CD4-positive, alpha-beta memory T cell (primary cell): ENCODE measurements around the gene MIGA1. TPM values are rescaled to one million over a fixed set of nuclear protein-coding genes. Genes with fewer than 3 reads are reported as not detected.
"Not testable (repeated sequence)": the region's sequence is repeated elsewhere in the genome, so short reads cannot be mapped to it uniquely, and the experiment has no call there.

Experiments used
- CTCF ChIA-PET: fragments of 350-600 bp; sonication (Branson Sonifier 250); formaldehyde crosslinking; loops from one replicate; lab custom pipeline; 2021; ENCODE audit warnings: inconsistent platforms; ENCODE audit not compliant: partially characterized antibody; lab: Charles Lee
- POLR2A ChIA-PET: fragments of 350-600 bp; sonication (Branson Sonifier 250); formaldehyde crosslinking; loops from one replicate; lab custom pipeline; 2021; ENCODE audit not compliant: partially characterized antibody; lab: Charles Lee
- DNase-seq, 5 donors: peaks; one replicate each; pipeline versions ENCODE4 v3.0.0 to v3.0.0-alpha.2; 2020 to 2022; ENCODE audit warnings: mixed read lengths in 1 of 5
- H3K27ac ChIP-seq: one replicate; pipeline ENCODE4 v1.7.0; 2013; ENCODE audit warnings: low read depth, low read length
- H3K27me3 ChIP-seq: 2 replicates; pipeline ENCODE4 v1.7.0; 2013; ENCODE audit warnings: mild to moderate bottlenecking, low read length, moderate library complexity; ENCODE audit not compliant: insufficient read depth
- H3K36me3 ChIP-seq: 2 replicates; pipeline ENCODE4 v1.7.0; 2013; ENCODE audit warnings: mild to moderate bottlenecking, low read length, moderate library complexity; ENCODE audit not compliant: insufficient read depth
- H3K4me1 ChIP-seq: 2 replicates; pipeline ENCODE4 v1.7.0; 2013; ENCODE audit warnings: mild to moderate bottlenecking, low read length, moderate library complexity; ENCODE audit not compliant: insufficient read depth
- H3K4me3 ChIP-seq, 2 donors: one replicate each; pipeline ENCODE4 v1.7.0; 2013; ENCODE audit warnings: low read length in 2 of 2, mild to moderate bottlenecking in 1 of 2
- H3K9me3 ChIP-seq, 2 donors: one replicate each; pipeline ENCODE4 v1.7.0; 2013; ENCODE audit warnings: low read length in 2 of 2, control low read depth in 1 of 2; ENCODE audit not compliant: control insufficient read depth in 1 of 2
- H3K27ac Mint-ChIP-seq, 7 donors: one replicate each; pipeline ENCODE4 v1.8.0; 2020 to 2021; ENCODE audit warnings: mixed read lengths in 7 of 7, mild to moderate bottlenecking in 6 of 7, inconsistent platforms in 3 of 7, moderate library complexity in 3 of 7
- H3K27me3 Mint-ChIP-seq, 2 donors: one replicate each; pipeline ENCODE4 v1.8.0; 2020 to 2021; ENCODE audit warnings: mixed read lengths in 2 of 2
- H3K36me3 Mint-ChIP-seq, 2 donors: one replicate each; pipeline ENCODE4 v1.8.0; 2020 to 2021; ENCODE audit warnings: mixed read lengths in 2 of 2, inconsistent platforms in 1 of 2, mild to moderate bottlenecking in 1 of 2
- H3K4me1 Mint-ChIP-seq, 4 donors: one replicate each; pipeline ENCODE4 v1.8.0; 2020 to 2021; ENCODE audit warnings: mixed read lengths in 4 of 4, mild to moderate bottlenecking in 1 of 4
- H3K4me3 Mint-ChIP-seq, 8 donors: one replicate each; pipeline ENCODE4 v1.8.0; 2020 to 2021; ENCODE audit warnings: mixed read lengths in 8 of 8, mild to moderate bottlenecking in 7 of 8, moderate library complexity in 6 of 8, inconsistent platforms in 3 of 8
- H3K9me3 Mint-ChIP-seq, 8 donors: one replicate each; pipeline ENCODE4 v1.8.0; 2020 to 2021; ENCODE audit warnings: mixed read lengths in 8 of 8, mild to moderate bottlenecking in 5 of 8, inconsistent platforms in 3 of 8, moderate library complexity in 1 of 8
- intact Hi-C: fragments of 100-400 bp; cut with micrococcal nuclease; formaldehyde crosslinking; loops from one replicate; pipeline ENCODE4 v1.15.1; 2023
- polyA plus RNA-seq, 2 donors: library from polyadenylated mRNA; unstranded; fragments of 300-500 nt; fragmentation: Illumina TruSeq; gene quantifications; one replicate each; pipeline ENCODE4 v1.2.3, GENCODE V29; 2021
- total RNA-seq, 2 experiments: library from RNA; stranded (reverse); gene quantifications; one replicate each; pipeline ENCODE4 v1.2.3, GENCODE V29; 2021

MIGA1 gene
- total RNA-seq (10 to 100 TPM; 21.7 TPM), polyA plus RNA-seq (1 to 10 TPM; 6.0 to 7.3 TPM)

GRCh38 chr1:77779529-77780281, at the start of gene MIGA1:
Gene MIGA1 (plus strand): TSS chr1:77779649. CDS start chr1:77783253, 3,604 bp downstream.
- ChIA-PET CTCF (interaction anchor here (1.4 kb wide), 1 partner anchor 97 kb away, joined by 3 read pairs; no protein-coding TSS in a partner anchor), POLR2A (interaction anchor here (1.0 to 3.5 kb wide), 10 partner anchors 13 to 1994 kb away, joined by 3 to 31 read pairs (median 7); partner anchors contain the start of genes DNAJB4, FUBP1, RABGGTB and USP33)
- peak within 1 kb of the TSS; percentile 85 to 96 (median 94) for H3K4me3 Mint-ChIP-seq
- Histone ChIP-seq H3K27me3 (no peaks in the 10 kb centered on the region), H3K36me3 (peaks cover 9% of the 10 kb centered on the region), H3K4me1 (peaks cover 36% of the 10 kb centered on the region), H3K4me3 (peak within 1 kb of the TSS; percentile 83 to 96), H3K27ac (peak within 1 kb of the TSS; percentile 68), H3K9me3 (no peaks in the 10 kb centered on the region)
- intact Hi-C loops = loop anchor here (1.0 kb wide), 1 partner anchor 20 kb away; the partner anchor contains the start of gene USP33
- H3K9me3 Mint-ChIP-seq = no peaks in the 10 kb centered on the region
- peaks cover 9 to 18% of the 10 kb centered on the region in 2 donors for H3K36me3 Mint-ChIP-seq
- peak within 1 kb of the TSS; percentile 91 to 96 (median 93) for H3K27ac Mint-ChIP-seq
- peak; percentile 86 to 93 (median 87) for DNase-seq
- no peaks in the 10 kb centered on the region for H3K27me3 Mint-ChIP-seq
- peaks cover 28 to 42% (median 34%) of the 10 kb centered on the region in 4 donors for H3K4me1 Mint-ChIP-seq

GRCh38 chr1:77732090-77732489, 47.4 kb upstream of the MIGA1 start:
- CTCF ChIA-PET = interaction anchor here (1.3 kb wide), 1 partner anchor 11 kb away, joined by 3 read pairs; no protein-coding TSS in a partner anchor
- DNase-seq = no peak
- POLR2A ChIA-PET = no interaction called here
- peak overlapping the region in 2 of 7 donors; percentile 33 to 44 for H3K27ac Mint-ChIP-seq
- H3K4me3 Mint-ChIP-seq = no peak overlapping the region
- intact Hi-C loops = no loop called here
- H3K36me3 Mint-ChIP-seq = peaks cover 23 to 40% of the 10 kb centered on the region in 2 donors
- H3K27me3 Mint-ChIP-seq = no peaks in the 10 kb centered on the region
- peaks cover 0 to 5% (median 3%) of the 10 kb centered on the region in 4 donors for H3K4me1 Mint-ChIP-seq
- Histone ChIP-seq H3K9me3 (no peaks in the 10 kb centered on the region), H3K4me3 (no peak overlapping the region), H3K36me3 (peaks cover 15% of the 10 kb centered on the region), H3K27ac (no peak overlapping the region), H3K4me1 (no peaks in the 10 kb centered on the region), H3K27me3 (no peaks in the 10 kb centered on the region)
- no peaks in the 10 kb centered on the region for H3K9me3 Mint-ChIP-seq

- Mint-ChIP-seq H3K27me3 (no peaks in the 10 kb centered on the region), H3K36me3 (peaks cover 24 to 36% of the 10 kb centered on the region in 2 donors), H3K27ac (peak overlapping the region in 1 of 7 donors; percentile 22), H3K9me3 (peaks cover 0 to 1% (median 0%) of the 10 kb centered on the region in 8 donors), H3K4me3 (no peak overlapping the region), H3K4me1 (peaks cover 5 to 16% (median 8%) of the 10 kb centered on the region in 4 donors)
- DNase-seq = no peak
- Histone ChIP-seq H3K4me3 (no peak overlapping the region), H3K27ac (no peak overlapping the region), H3K9me3 (no peaks in the 10 kb centered on the region), H3K36me3 (peaks cover 13% of the 10 kb centered on the region), H3K27me3 (no peaks in the 10 kb centered on the region), H3K4me1 (no peaks in the 10 kb centered on the region)
- ChIA-PET CTCF (no interaction called here), POLR2A (no interaction called here)
- intact Hi-C loops = no loop called here
Measured at GRCh38 chr1:77739235-77739634, 40.2 kb upstream of the MIGA1 start.

- intact Hi-C loops = no loop called here
- Histone ChIP-seq H3K9me3 (no peaks in the 10 kb centered on the region), H3K36me3 (peaks cover 13% of the 10 kb centered on the region), H3K4me3 (no peak overlapping the region), H3K27ac (no peak overlapping the region), H3K27me3 (no peaks in the 10 kb centered on the region), H3K4me1 (no peaks in the 10 kb centered on the region)
- no peak for DNase-seq
- ChIA-PET POLR2A (no interaction called here), CTCF (no interaction called here)
- peak overlapping the region in 1 of 7 donors; percentile 78 for H3K27ac Mint-ChIP-seq
- no peaks in the 10 kb centered on the region for H3K27me3 Mint-ChIP-seq
- no peak overlapping the region for H3K4me3 Mint-ChIP-seq
- H3K9me3 Mint-ChIP-seq = peaks cover 0 to 3% (median 0%) of the 10 kb centered on the region in 8 donors
- H3K36me3 Mint-ChIP-seq = peaks cover 31 to 42% of the 10 kb centered on the region in 2 donors
- peaks cover 19 to 36% (median 24%) of the 10 kb centered on the region in 4 donors for H3K4me1 Mint-ChIP-seq
Measured at GRCh38 chr1:77741316-77741715, 38.1 kb upstream of the MIGA1 start.

- Histone ChIP-seq H3K4me3 (no peak overlapping the region), H3K4me1 (peaks cover under 1% of the 10 kb centered on the region), H3K36me3 (peaks cover 13% of the 10 kb centered on the region), H3K27me3 (no peaks in the 10 kb centered on the region), H3K9me3 (no peaks in the 10 kb centered on the region), H3K27ac (no peak overlapping the region)
- Mint-ChIP-seq H3K4me1 (peaks cover 20 to 44% (median 31%) of the 10 kb centered on the region in 4 donors), H3K27ac (peak overlapping the region in 2 of 7 donors; percentile 7 to 52), H3K4me3 (no peak overlapping the region), H3K9me3 (peaks cover 0 to 3% (median 0%) of the 10 kb centered on the region in 8 donors), H3K36me3 (peaks cover 34 to 42% of the 10 kb centered on the region in 2 donors), H3K27me3 (no peaks in the 10 kb centered on the region)
- ChIA-PET CTCF (no interaction called here), POLR2A (no interaction called here)
- no peak for DNase-seq
- intact Hi-C loops = no loop called here
Measured at GRCh38 chr1:77742011-77742555, 37.4 kb upstream of the MIGA1 start.

GRCh38 chr1:77744576-77744975, 34.9 kb upstream of the MIGA1 start:
- ChIA-PET POLR2A (no interaction called here), CTCF (no interaction called here)
- DNase-seq = no peak
- Mint-ChIP-seq H3K9me3 (peaks cover 0 to 3% (median 0%) of the 10 kb centered on the region in 8 donors), H3K36me3 (peaks cover 18 to 25% of the 10 kb centered on the region in 2 donors), H3K4me3 (no peak overlapping the region), H3K4me1 (peaks cover 34 to 65% (median 49%) of the 10 kb centered on the region in 4 donors), H3K27ac (peak overlapping the region in 1 of 7 donors; percentile 55), H3K27me3 (no peaks in the 10 kb centered on the region)
- Histone ChIP-seq H3K27me3 (no peaks in the 10 kb centered on the region), H3K27ac (no peak overlapping the region), H3K4me1 (peaks cover 22% of the 10 kb centered on the region), H3K36me3 (peaks cover 5% of the 10 kb centered on the region), H3K4me3 (no peak overlapping the region), H3K9me3 (no peaks in the 10 kb centered on the region)
- intact Hi-C loops = no loop called here

- CTCF ChIA-PET = interaction anchor here (0.8 kb wide), 1 partner anchor 67 kb away, joined by 4 read pairs; no protein-coding TSS in a partner anchor
Measured at GRCh38 chr1:77749489-77749888, 30.0 kb upstream of the MIGA1 start.

More at GRCh38 chr1:77749489-77749888, 30.0 kb upstream of the MIGA1 start:
- H3K4me3 ChIP-seq, H3K27ac ChIP-seq, intact Hi-C loops, H3K27ac Mint-ChIP-seq, DNase-seq, H3K27me3 ChIP-seq, H3K9me3 ChIP-seq, H3K4me3 Mint-ChIP-seq, H3K9me3 Mint-ChIP-seq, H3K27me3 Mint-ChIP-seq, H3K36me3 ChIP-seq: not testable (repeated sequence)
- H3K4me1 Mint-ChIP-seq = peaks cover 42 to 74% (median 59%) of the 10 kb centered on the region in 4 donors
- POLR2A ChIA-PET = interaction anchor here (1.6 kb wide), 1 partner anchor 30 kb away, joined by 3 read pairs; the partner anchor contains the start of gene MIGA1
- H3K36me3 Mint-ChIP-seq = peaks cover 14% of the 10 kb centered on the region in 2 donors
- H3K4me1 ChIP-seq = peaks cover 45% of the 10 kb centered on the region
